GM12878 (cell line): ENCODE measurements around the gene TSC22D4. TPM values are rescaled to one million over a fixed set of nuclear protein-coding genes. Genes with fewer than 3 reads are reported as not detected.

ENCODE experiments used
- ATAC-seq: fragments of 200-7000 bp; cut with Tn5 transposase; 3 replicates; pipeline ENCODE4 v1.9.1; 2020; ENCODE audit warnings: mild to moderate bottlenecking, moderate library complexity
- BruUV-seq: library from RNA; stranded (reverse); fragments of 400-500 nt; replicated peaks from 2 replicates; lab custom pipeline; 2021; lab: Mats Ljungman, UMichigan
- CTCF ChIA-PET: fragments of 300-600 bp; sonication (Branson Sonifier 250); formaldehyde crosslinking; extraction: SDS; loops from one replicate; lab custom pipeline; 2021; ENCODE audit warnings: inconsistent platforms; lab: Yijun Ruan, JAX
- POLR2A ChIA-PET: fragments of 350-600 bp; formaldehyde crosslinking; extraction: SDS; loops from one replicate; lab custom pipeline; 2021; ENCODE audit warnings: inconsistent platforms; lab: Charles Lee
- RAD21 ChIA-PET: fragments of 300-600 bp; sonication (Branson Sonifier 250); formaldehyde crosslinking; loops from one replicate; lab custom pipeline; 2023; ENCODE audit warnings: antibody characterized with exemption; ENCODE audit not compliant: unreplicated experiment; lab: Charles Lee
- SMC1A ChIA-PET: fragments of 300-600 bp; sonication (Branson Sonifier 250); formaldehyde crosslinking; loops from one replicate; lab custom pipeline; 2023; ENCODE audit not compliant: unreplicated experiment, uncharacterized antibody; lab: Charles Lee
- DNase-seq: peaks from one replicate; pipeline ENCODE4 v3.0.0-alpha.2; 2011; ENCODE audit warnings: low read depth, low spot score
- FAIRE-seq: peaks from 3 replicates; lab custom pipeline; 2011; peaks lifted over from hg19 to GRCh38; lab: Jason Lieb, UNC
- H2AFZ ChIP-seq: 2 replicates; pipeline ENCODE4 v1.6.0; 2011; ENCODE audit warnings: low read depth, low read length, control low read depth; ENCODE audit not compliant: control insufficient read depth
- H3K27ac ChIP-seq: 2 replicates; pipeline ENCODE4 v1.5.1; 2011; ENCODE audit warnings: control low read depth; ENCODE audit not compliant: control insufficient read depth, insufficient read depth
- H3K27me3 ChIP-seq, 2 experiments: replicated peaks in 1 of 2; 2 replicates each; pipeline versions ENCODE4 v1.6.0 to v1.6.1; 2011; ENCODE audit warnings: low read length in 1 of 2; ENCODE audit not compliant: control insufficient read depth in 2 of 2, insufficient read depth in 2 of 2
- H3K36me3 ChIP-seq, 2 experiments: 2 replicates each; pipeline ENCODE4 v1.5.1; 2011; ENCODE audit warnings: low read length in 1 of 2; ENCODE audit not compliant: control insufficient read depth in 2 of 2, insufficient read depth in 2 of 2
- H3K4me1 ChIP-seq: 2 replicates; pipeline ENCODE4 v1.6.1; 2011; ENCODE audit warnings: mild to moderate bottlenecking, low read length, moderate library complexity, mixed read lengths; ENCODE audit not compliant: control insufficient read depth, insufficient read depth
- H3K4me2 ChIP-seq: 2 replicates; pipeline ENCODE4 v1.6.0; 2011; ENCODE audit warnings: control low read depth; ENCODE audit not compliant: control insufficient read depth, insufficient read depth
- H3K4me3 ChIP-seq: fragments of 200-600 bp; sonication (generic); 2 replicates; pipeline ENCODE4 v1.5.1; 2016
- H3K79me2 ChIP-seq: 2 replicates; pipeline ENCODE4 v1.6.0; 2011; ENCODE audit warnings: low read length; ENCODE audit not compliant: control insufficient read depth, insufficient read depth
- H3K9ac ChIP-seq: 2 replicates; pipeline ENCODE4 v1.8.0; 2011; ENCODE audit warnings: low read length, control low read depth, mixed read lengths; ENCODE audit not compliant: control insufficient read depth, insufficient read depth
- H3K9me3 ChIP-seq: replicated peaks from 3 replicates; pipeline ENCODE4 v1.5.1; 2011; ENCODE audit warnings: mild to moderate bottlenecking, low read length; ENCODE audit not compliant: control insufficient read depth, insufficient read depth
- H4K20me1 ChIP-seq: 2 replicates; pipeline ENCODE4 v1.6.0; 2011; ENCODE audit not compliant: control insufficient read depth, insufficient read depth
- E2F4 ChIP-seq: IDR thresholded peaks from 2 replicates; pipeline ENCODE4 v1.6.1; 2012; ENCODE audit warnings: low read depth, low read length, improper control_type of control experiment
- NBN ChIP-seq: fragments of 450-650 bp; IDR thresholded peaks from 2 replicates; pipeline ENCODE4 v1.6.1; 2016
- POLR2A ChIP-seq: IDR thresholded peaks from 2 replicates; pipeline ENCODE4 v1.6.1; 2011; ENCODE audit warnings: low read depth, mild to moderate bottlenecking, low read length
- RB1 ChIP-seq: fragments of 450-650 bp; formaldehyde crosslinking; IDR thresholded peaks from 2 replicates; pipeline ENCODE4 v1.6.1; 2017; ENCODE audit warnings: mild to moderate bottlenecking, borderline replicate concordance
- SREBF1 ChIP-seq: IDR thresholded peaks from 2 replicates; pipeline ENCODE4 v1.6.1; 2012; ENCODE audit warnings: mild to moderate bottlenecking, low read length
- SREBF2 ChIP-seq: IDR thresholded peaks from 2 replicates; pipeline ENCODE4 v1.6.1; 2012; ENCODE audit warnings: mild to moderate bottlenecking, low read length
- SRF ChIP-seq, 2 experiments: IDR thresholded peaks; 2 replicates each; pipeline ENCODE4 v1.6.1; 2011; ENCODE audit warnings: low read depth in 2 of 2, low read length in 2 of 2, mild to moderate bottlenecking in 1 of 2, moderate library complexity in 1 of 2
- ZBED1 ChIP-seq: IDR thresholded peaks from 2 replicates; pipeline ENCODE4 v1.6.1; 2016; ENCODE audit warnings: borderline replicate concordance
- WGBS: methylation state at CpG from one replicate; pipeline ENCODE4 v1.1.6; 2016; ENCODE audit warnings: low lambda C conversion rate; ENCODE audit not compliant: insufficient replicate concordance, insufficient coverage; ENCODE audit errors: missing lambda C conversion rate; 5-methylcytosine and 5-hydroxymethylcytosine counted together
- in situ Hi-C: fragments of 300-500 bp; cut with MboI; formaldehyde crosslinking; loops from 9 replicates; pipeline ENCODE4 v1.14.3; 2018; ENCODE audit warnings: mixed read lengths
- intact Hi-C: fragments of 100-400 bp; cut with micrococcal nuclease; formaldehyde crosslinking; loops from one replicate; pipeline ENCODE4 v1.14.2; 2022; ENCODE audit not compliant: unreplicated experiment
- polyA plus RNA-seq, 11 experiments: library from polyadenylated mRNA; depleted of rRNA in 4 of 11; unstranded in 6 of 11; stranded (reverse) in 5 of 11; fragments of >200 nt; fragmentation: Nextera tagmentation in 4 of 11; fragmentation: Illumina TruSeq in 1 of 11; extraction: Ambion mirVana in 4 of 11; extraction: Trizol in 1 of 11; gene quantifications; 1 replicate in 1 of 11; 2 replicates in 10 of 11; pipeline versions ENCODE4 v1.2.1 to v1.2.3, GENCODE V29; 2011 to 2016; ENCODE audit warnings: inconsistent platforms in 2 of 11, missing spikeins in 2 of 11, low read depth in 1 of 11
- total RNA-seq, 4 experiments: library from RNA; depleted of rRNA in 3 of 4; stranded (reverse); fragments of >200 nt in 3 of 4; fragmentation: Illumina TruSeq in 1 of 4; extraction: Trizol in 1 of 4; gene quantifications; 2 replicates each; pipeline versions ENCODE4 v1.2.1 to v1.2.3, GENCODE V29; 2013 to 2021

Gene TSC22D4
- total and polyA plus RNA-seq, 10 of the 15 experiments (the other 5 are each of a cell fraction or from before 2014, with no cell fraction given), result 0.50 to 65.7 (median 24.4) TPM

GRCh38 chr7:100466653-100467605, 12.1 kb downstream of the TSC22D4 start:
- CTCF ChIA-PET, result no interaction called here
- Histone ChIP-seq H3K36me3 (peaks cover 4 to 6% of the 10 kb centered on the region in 2 experiments; a peak in 3 of 4 replicates), H3K4me1 (no peaks in the 10 kb centered on the region), H3K9ac (no peak overlapping the region), H3K27me3 (no peaks in the 10 kb centered on the region), H2AFZ (no peak overlapping the region), H3K9me3 (no peaks in the 10 kb centered on the region), H3K4me3 (no peak overlapping the region), H4K20me1 (no peaks in the 10 kb centered on the region), H3K4me2 (no peak overlapping the region), H3K27ac (no peak overlapping the region), H3K79me2 (0 out of 2 replicates have a peak, but pooled peaks cover 3% of the 10 kb centered on the region)
- BruUV-seq, result no TSS peak
- in situ Hi-C loops, result loop anchor here (25.0 kb wide), 1 partner anchor 220 kb away; the partner anchor contains the start of gene GIGYF1
- SMC1A ChIA-PET, result no interaction called here
- TF ChIP-seq SREBF1, result no peak
- no peak for TF ChIP-seq NBN
- no peak for TF ChIP-seq ZBED1
- no peak for TF ChIP-seq RB1
- no peak for TF ChIP-seq E2F4
- no peak for TF ChIP-seq SRF (IDR thresholded peaks at IDR 0.05; ENCODE audit: low read depth in 2 of 2, low read length in 2 of 2)
- TF ChIP-seq SREBF2, result no peak
- peak; percentile 40 for TF ChIP-seq POLR2A
- DNase-seq, result no peak
- WGBS, result 88% methylated on average over 30 of the region's 32 CpGs
- FAIRE-seq, result no peak
- POLR2A ChIA-PET, result no interaction called here
- intact Hi-C loops, result no loop called here
- RAD21 ChIA-PET, result no interaction called here
- no peak for ATAC-seq
